ENCODE data around the gene PTPRE.
"Not testable (repeated sequence)": the region's sequence is repeated elsewhere in the genome, so short reads cannot be mapped to it uniquely, and the experiment has no call there.

The PTPRE gene

DNA sequence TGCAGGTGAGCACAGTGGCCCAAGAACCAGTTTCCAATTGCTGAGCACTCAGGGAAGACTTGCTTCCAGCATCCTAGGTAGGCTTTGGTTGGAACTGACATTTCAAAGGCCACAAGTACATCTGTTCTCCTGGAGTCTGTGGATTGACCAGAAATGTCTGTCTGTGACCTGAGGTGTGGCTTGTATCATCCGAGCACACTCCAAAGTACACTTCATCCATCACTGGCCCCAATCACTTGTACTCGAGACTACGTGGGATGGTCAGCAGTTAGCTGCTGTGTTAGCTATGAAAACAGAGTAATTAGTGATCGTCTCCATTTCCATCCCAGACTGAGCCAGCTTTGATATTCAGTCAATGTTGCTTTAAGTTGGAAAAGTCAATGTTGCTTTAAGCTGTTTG is 174.3 kb downstream of the PTPRE start:
- no peak for DNase-seq

DNA sequence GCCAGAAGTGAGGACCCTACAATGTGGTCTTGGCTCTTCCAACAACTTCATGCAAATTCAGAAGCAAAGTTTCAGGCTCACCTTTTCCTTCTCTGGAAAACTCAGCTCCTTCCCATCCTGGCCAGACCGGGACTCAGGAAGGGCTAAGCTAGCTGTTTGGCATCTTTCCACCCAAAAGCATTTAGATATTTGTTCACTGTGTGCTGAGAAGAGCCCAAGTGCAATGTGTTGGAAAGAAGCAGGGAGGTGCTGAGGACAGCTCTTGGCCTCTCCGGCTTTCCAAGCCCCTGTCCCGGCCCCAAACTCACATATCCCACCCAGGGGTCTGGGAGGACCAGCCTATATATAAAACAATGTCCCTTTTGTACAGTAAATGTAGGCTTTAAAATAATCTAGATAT is 174.8 kb downstream of the PTPRE start:
- no peak for DNase-seq

- DNase-seq = no peak
Observed at GRCh38 chr10:128083191-128083895, 176.4 kb downstream of the PTPRE start.

DNA sequence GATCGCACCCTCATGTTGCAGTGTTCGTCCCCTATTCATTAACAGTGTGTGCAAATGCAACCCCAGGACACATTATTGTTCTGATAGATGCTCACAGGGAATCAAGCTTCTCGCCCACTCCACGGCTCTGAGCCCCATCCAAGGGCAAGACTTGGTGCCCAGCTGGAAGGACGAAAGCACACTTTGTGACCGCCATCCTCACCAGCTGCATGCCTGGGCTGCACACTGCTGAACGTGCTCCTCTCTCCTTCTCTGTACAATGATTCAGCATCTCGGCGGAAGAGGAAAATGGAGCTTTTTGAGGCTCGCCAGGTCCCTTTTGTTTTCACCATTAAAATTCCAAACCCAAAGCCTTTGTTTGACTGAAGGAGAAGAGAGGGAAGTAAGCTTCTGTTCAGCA is 177.5 kb downstream of the PTPRE start:
- DNase-seq = no peak

- DNase-seq = no peak
Observed at GRCh38 chr10:128084991-128085390, 178.1 kb downstream of the PTPRE start.

DNA sequence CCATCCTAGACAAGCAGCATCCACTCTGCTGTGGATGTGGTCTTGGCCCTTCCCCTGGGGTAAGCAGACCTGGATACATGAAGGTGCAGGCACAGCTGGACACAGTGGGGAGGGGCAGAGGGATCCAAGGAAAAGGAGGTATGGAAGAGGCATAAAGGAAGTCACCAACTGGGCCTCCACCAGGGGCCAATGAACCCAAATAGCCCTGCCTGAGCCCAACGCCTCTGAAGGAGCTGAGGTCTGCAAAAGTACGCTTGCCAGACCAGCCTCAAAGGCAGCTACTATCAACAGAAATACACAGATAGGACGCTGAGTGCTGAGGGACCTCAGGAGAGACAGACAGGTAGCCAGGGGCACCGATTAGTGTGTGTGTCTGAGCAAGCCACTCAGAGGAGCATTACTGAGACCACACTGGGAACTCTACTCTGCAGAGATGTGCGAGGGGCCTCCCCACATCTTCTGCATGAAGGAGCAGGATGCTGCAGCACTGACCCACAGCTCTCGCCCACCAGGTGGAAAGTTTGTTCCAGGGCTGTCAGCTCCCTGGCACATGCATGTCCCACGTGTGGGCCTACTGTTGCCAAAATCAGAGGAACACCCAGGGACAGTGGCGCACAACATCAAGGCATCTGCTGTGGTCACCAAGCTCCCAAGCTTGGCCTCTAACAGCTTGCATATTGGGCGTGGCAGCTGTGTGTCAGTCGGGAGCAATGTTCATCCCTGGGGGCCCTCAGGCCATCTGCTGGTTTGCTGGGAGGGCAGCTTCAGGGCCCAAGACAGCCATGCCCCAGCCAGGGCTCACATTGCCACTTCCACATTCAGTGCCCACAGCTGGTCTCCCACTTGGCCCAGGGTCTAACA is 179.3 kb downstream of the PTPRE start:
- DNase-seq = no peak

DNA sequence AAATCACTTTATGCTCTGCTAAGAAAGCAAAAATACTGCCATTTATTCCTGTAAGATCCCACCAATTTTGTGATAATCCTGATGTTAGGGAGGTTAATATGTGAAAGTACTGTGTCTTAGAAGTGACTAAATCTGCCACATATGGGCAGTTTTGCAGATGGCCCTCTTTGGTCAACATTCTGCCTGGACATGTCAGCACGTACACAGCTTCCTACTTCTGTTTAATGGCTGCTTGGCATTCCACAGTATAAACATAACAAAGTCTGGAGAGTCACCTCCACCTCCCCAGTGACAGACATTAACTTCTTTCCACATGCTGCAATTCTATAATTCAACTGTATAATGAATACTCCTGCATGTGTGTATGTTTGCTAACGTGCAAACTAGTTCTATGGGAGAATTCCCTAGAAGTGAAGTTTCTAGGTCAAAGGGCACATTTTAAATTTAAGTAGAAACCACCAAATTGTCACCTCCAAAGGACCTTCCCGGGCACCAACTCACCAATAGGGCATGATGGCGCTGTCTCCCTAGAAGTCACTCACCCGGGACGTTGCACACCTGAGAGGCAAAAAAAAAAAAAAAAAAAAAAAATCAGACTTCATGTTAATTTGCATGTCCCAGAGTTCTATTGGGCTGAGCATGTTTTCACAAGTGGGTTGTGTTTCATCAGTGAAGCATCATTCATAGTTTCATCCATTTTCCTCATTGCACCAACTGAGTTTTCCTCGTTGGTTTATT is 180.4 kb downstream of the PTPRE start:
- no peak for DNase-seq

DNA sequence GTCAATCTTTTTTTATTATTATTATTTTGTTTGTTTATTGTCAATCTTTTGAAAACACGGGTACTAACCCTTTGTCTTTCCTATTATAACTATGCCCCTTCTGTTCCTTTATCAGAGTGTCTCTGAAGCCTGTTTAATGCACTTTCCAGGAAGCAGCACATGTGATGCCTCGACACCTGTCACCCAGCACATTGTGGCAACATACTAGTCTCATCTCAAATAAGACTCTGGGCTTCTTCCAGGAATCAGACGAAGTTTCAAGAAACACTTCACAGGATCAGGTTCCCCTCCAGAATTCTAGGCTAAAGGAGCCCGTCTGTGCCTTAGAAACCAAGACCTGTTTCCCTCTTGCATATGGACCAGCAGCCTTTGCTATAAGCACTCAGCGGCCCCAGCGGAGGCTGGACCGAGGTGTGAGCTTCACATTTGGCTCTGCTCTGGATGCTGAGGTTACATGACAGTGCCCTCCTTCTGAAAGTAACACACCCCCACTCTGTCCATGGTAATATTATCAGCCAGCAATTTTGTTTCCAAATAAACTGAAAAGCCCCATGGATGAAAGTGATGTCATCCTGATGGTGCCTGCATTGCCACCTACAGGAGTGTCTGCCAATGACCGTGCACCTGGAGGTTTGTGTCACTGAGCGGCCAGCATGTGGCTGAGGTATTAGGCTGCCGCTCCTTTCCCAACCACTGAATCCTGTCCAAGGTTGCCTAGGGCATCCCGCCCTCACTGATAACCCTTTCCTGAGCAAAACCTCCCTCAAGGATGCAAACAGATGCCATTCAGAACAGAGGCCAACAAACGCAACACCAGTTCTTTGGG is 181.2 kb downstream of the PTPRE start:
- DNase-seq = no peak

DNA sequence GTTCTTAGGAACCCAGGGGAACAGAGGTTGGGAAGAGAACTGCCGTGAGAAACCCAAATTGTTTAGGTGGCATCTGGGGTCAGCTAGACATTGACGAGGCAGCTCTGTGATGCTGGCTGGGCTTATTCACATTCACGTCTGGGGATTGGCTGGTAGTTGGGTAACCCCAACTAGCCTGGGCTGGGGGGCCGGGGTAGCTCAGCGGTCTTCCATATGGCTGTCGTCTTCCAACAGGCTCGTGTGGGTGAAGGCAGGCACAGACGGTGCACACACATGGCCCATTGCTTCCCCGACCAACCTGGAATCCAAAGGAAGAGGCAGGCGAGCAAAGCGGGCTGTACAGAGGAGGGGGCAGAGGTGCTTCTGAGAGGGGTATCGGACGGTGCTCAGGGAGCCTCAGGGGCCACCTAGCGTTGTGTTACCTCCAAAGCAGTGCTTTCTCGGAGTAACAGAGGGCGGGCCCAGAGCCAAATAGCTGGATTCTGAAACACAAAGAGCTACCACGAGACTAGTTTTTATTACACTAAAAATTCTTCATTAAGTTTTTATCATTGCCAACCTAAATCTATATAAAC is 184.8 kb downstream of the PTPRE start:
- DNase-seq = no peak

- DNase-seq = no peak
Observed at GRCh38 chr10:128092454-128092853, 185.6 kb downstream of the PTPRE start.

DNA sequence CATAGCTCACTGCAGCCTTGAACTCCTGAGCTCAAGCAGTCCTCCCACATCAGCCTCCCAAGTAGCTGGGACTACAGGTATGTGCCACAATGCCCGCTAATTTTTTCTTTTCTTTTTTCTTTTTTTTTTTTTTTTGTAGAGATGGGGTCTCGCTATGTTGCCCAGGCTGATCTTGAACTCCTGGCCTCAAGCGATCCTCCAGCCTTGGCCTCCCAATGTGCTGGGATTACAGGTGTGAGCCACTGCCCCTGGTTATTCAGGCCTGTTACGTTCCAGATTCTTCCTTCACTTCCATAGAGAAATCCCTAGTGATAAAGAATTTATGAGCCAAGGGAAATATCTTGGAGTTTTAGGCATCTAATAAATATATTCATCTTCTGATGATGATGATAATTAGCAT is 187.7 kb downstream of the PTPRE start:
- not testable (repeated sequence) for DNase-seq

- DNase-seq = no peak
Observed at GRCh38 chr10:128095027-128095752, 188.3 kb downstream of the PTPRE start.

DNA sequence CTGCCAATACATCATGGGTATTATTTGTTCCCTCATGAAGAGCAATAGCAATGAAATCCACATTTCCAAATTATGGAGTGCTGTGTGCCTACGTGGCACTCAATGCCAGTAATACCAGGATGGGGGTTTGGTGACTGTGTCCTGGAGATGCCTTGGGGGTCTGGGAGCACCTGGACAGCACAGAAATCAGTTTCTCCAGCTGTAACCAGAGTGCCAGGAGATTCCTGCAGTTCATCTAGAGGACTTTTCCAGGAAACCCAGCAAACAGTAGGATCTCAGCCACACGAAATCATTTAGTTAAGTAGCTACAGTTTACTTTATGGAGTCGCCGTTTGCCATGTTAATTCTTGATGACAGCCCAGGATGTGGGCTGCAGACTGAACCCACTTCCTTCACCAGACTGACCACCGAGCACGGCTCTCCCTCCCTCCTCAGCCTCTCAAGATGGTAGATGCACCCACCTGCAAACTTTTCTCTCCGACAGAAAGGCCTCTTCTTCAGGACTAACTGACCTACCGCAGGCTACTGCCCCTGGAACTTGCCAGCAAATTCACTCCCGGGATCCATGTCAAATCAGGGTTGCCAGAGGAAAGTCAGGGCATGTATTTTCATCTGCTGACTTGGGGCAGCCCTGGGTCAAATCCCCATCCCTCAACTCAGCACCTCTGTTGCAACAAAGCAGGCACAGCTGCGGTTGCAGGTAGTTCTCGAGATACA is 189.0 kb downstream of the PTPRE start:
- DNase-seq = no peak

- no peak for DNase-seq
Observed at GRCh38 chr10:128096486-128097199, 189.7 kb downstream of the PTPRE start.

DNA sequence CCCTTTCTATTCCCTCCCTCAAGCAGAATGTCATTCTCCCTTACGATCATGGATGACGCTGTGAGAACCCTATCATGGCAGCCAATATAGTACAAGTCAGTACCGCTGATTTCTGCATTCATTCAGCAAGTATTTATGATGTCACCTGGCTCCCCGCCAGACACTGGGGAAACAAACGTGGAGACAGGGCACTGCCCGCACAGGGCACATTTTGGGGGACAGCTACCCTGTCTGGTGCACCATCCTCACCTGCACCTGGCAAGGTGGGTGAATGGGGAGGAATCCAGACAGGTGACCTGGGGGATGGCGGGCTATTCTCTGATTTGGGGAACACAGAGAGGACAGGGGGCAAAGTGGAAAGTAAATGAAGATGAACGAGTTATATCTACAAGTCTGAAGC is 190.9 kb downstream of the PTPRE start:
- no peak for DNase-seq

DNA sequence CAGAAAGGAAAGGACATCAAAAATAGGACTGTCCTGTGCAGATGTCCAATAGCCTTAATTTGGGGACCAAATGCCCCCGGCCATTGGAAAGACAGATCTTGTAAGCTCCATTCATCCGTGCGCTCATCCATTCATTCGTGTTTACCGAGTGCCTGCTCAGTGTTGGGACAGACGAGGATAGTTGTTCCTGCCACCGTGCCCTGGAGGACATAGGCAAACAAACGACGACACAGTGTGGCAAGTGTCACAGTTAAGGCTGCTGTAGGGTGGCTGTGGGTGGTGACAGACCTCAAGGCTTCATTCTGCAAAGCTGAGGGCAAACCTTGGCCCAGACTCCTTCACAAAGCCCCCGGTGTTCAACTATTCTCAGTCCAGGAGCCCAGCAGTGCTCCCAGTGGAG is 191.7 kb downstream of the PTPRE start:
- no peak for DNase-seq

DNA sequence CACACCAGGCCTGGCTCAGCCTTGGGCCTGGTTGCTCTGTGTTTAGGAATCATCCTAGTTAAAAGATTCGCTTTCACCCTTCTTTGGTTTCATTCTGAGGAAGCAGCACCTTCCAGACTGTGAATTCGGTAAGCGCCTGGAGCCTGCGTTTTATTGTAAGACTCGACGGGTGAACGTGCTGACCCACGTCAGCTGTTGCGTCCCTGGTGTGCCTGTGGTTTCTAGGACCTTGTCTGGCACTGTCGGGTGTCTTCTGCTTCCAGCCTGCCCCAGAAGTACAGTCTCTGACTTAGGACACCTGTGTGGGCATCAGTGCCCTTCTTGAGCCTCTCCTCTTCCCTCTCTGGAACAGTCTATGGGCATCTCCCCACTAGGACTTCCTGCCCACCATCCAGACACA is 193.0 kb downstream of the PTPRE start:
- no peak for DNase-seq

GRCh38 chr10:128101901-128102300 is 195.0 kb downstream of the PTPRE start:
- DNase-seq = peak; percentile 43

DNA sequence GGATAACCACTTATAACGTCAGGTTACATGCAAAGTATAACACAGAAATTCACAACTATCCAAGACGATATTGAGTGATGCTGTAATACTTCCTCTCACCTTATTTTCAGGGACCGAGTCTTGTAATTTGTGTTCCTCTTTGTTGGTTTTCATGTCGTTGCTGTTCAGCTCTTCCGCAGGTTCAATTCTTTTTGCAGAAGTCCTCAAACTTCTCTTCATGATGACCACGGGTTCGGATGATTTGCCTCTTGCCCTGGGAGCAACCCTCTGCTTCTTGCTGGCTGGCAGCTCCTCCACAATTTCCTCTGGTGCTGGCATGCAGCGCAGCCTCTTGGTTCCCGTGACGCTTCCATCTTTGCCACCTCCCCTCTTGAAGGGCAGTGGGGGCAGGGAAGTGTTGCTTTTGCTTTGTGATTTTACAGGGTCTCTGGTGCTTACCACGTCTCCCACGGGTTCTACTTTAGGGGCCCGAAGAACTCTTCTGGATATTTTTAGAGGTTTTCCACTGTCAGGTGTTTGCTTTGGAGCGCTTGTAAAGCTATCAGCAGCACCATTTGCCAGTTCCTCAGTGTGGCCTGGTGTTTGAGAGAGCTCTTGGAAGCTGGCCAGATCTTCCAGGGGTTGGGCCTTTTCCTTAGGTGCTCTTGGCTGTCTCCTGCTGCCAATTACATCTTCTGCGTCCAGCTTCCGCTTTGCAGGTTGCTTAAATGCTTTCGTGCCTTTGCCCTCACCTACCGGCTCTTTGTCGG is 195.8 kb downstream of the PTPRE start:
- DNase-seq = no peak

Data from suppressor macrophage treated with lipopolysaccharide for 4 hours (primary cell).